Measurements from ENCODE around the gene TMEM120A. TPM values are rescaled to one million over a fixed set of nuclear protein-coding genes. Genes with fewer than 3 reads are reported as not detected.

Gene TMEM120A
- total RNA-seq, 1 experiment from 2014 or later: 28.8 TPM

GRCh38 chr7:75945297-75946168 is 48.9 kb downstream of the TMEM120A start:
- in situ Hi-C loops (cut with HindIII; ENCODE audit: low pct_unique_long_range_greater_than_20kb, low sequenced_read_pairs): no loop called here
- DNase-seq (ENCODE audit: low read depth): no peak

GRCh38 chr7:75944507-75944906 is 49.9 kb downstream of the TMEM120A start:
- in situ Hi-C loops (cut with HindIII; ENCODE audit: low pct_unique_long_range_greater_than_20kb, low sequenced_read_pairs): no loop called here
- DNase-seq (ENCODE audit: low read depth): no peak

- in situ Hi-C loops (cut with HindIII; ENCODE audit: low pct_unique_long_range_greater_than_20kb, low sequenced_read_pairs): no loop called here
- peak; percentile 70 for DNase-seq (ENCODE audit: low read depth)
Observed at GRCh38 chr7:75943864-75944263, 50.5 kb downstream of the TMEM120A start.

GRCh38 chr7:75938921-75939320 is 55.5 kb downstream of the TMEM120A start:
- no peak for DNase-seq (ENCODE audit: low read depth)
- in situ Hi-C loops (cut with HindIII; ENCODE audit: low pct_unique_long_range_greater_than_20kb, low sequenced_read_pairs): no loop called here

GRCh38 chr7:75937958-75938786 is 56.2 kb downstream of the TMEM120A start:
- in situ Hi-C loops (cut with HindIII; ENCODE audit: low pct_unique_long_range_greater_than_20kb, low sequenced_read_pairs): no loop called here
- peak; percentile 95 for DNase-seq (ENCODE audit: low read depth)

Other genes starting within 250 kb of the TMEM120A start
- gene CCL26, start 222.4 kb downstream of the TMEM120A start, total RNA-seq (2014; rRNA removed; shearing (Covaris generic); ENCODE audit: low replicate concordance): not detected in 2 replicates
- gene CCL24, start 180.8 kb downstream of the TMEM120A start, total RNA-seq (2014; rRNA removed; shearing (Covaris generic); ENCODE audit: low replicate concordance): not detected in 2 replicates
- 19.8 and 21.8 TPM in 2 replicates for gene RHBDD2, start 115.6 kb downstream of the TMEM120A start, total RNA-seq (2014; rRNA removed; shearing (Covaris generic); ENCODE audit: low replicate concordance)
- 94.8 and 144 TPM in 2 replicates for gene POR, start 79.4 kb downstream of the TMEM120A start, total RNA-seq (2014; rRNA removed; shearing (Covaris generic); ENCODE audit: low replicate concordance)
- 118 and 129 TPM in 2 replicates for gene STYXL1, start 53.4 kb upstream of the TMEM120A start, total RNA-seq (2014; rRNA removed; shearing (Covaris generic); ENCODE audit: low replicate concordance)
- 127 and 221 TPM in 2 replicates for gene MDH2, start 53.5 kb upstream of the TMEM120A start, total RNA-seq (2014; rRNA removed; shearing (Covaris generic); ENCODE audit: low replicate concordance)
- 1.1 and 1.3 TPM in 2 replicates for gene SRRM3, start 207.3 kb upstream of the TMEM120A start, total RNA-seq (2014; rRNA removed; shearing (Covaris generic); ENCODE audit: low replicate concordance)